NCI-H446 (cell line): Measurements from ENCODE around the gene DEFB125.
"Not testable (repeated sequence)": the region's sequence is repeated elsewhere in the genome, so short reads cannot be mapped to it uniquely, and the experiment has no call there.

Source experiments
- DNase-seq, 2 experiments: peaks; one replicate each; lab custom pipeline; 2025; lab: John Stamatoyannopoulos, UW

DEFB125 gene, protein sequence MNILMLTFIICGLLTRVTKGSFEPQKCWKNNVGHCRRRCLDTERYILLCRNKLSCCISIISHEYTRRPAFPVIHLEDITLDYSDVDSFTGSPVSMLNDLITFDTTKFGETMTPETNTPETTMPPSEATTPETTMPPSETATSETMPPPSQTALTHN

DNA sequence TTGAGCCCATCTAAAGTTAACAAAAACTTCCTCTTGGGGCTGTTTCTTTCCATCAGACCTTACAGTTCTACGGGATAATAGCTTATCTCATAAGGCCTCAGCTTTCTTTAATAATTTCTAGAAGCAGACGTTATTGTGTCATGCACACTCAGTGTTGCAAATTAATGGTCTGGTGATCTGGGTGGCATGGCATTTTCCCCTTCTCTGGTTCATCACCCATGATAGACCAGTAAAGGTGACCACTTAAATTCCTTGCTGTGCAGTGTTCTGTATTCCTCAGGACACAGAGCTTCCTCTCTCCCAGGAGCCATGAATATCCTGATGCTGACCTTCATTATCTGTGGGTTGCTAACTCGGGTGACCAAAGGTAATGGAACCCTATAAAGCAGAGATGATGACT, at the start of gene DEFB125:
Gene DEFB125, plus strand, starts transcription at position 272 of the 400 bp plus-strand sequence. Its CDS starts 38 bp downstream, at position 310.
- DNase-seq, result no peak

- no peak for DNase-seq
Observed at GRCh38 chr20:60035-60918, 27.2 kb upstream of the DEFB125 start.

DNA sequence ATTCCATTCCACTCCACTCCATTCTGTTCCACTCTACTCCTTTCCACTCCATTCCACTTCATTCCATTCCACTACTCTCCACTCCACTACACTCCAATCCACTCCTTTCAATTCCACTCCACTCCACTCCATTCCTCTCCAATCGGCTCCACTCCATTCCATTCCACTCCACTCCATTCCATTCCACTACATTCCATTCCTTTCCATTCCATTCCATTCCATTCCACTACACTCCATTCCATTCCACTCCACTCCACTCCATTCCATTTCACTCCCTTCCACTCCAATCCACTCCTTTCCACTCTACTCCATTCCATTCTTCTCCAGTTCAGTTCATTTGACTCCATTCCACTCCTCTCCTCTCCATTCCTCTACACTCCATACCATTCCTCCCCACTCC, 26.2 kb upstream of the DEFB125 start:
- no peak for DNase-seq

- no peak for DNase-seq
Observed at GRCh38 chr20:61757-62156, 25.7 kb upstream of the DEFB125 start.

- DNase-seq, result no peak
Observed at GRCh38 chr20:62487-62886, 25.0 kb upstream of the DEFB125 start.

DNA sequence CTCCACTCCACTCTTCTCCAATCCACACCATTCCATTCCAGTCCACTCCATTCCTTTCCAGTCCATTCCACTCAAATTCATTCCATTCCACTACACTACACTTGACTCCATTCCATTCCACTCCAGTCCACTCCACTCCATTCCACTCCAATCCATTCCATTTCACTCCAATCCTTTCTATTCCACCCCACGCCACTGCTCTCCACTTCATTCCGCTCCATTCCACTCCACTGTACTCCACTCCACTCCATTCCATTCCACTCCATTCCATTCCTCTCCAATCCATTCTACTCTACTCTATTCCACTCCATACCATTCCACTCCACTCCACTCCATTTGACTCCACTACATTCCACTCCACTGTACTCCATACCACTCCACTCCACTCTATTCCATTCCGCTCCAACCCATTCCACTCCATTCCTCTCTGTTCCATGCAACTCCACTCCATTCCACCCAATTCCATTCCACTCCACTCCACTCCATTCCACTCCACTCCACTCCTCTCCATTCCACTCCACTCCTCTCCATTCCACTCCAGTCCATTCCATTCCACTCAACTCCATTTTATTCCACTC, 23.4 kb upstream of the DEFB125 start:
- no peak for DNase-seq

DNA sequence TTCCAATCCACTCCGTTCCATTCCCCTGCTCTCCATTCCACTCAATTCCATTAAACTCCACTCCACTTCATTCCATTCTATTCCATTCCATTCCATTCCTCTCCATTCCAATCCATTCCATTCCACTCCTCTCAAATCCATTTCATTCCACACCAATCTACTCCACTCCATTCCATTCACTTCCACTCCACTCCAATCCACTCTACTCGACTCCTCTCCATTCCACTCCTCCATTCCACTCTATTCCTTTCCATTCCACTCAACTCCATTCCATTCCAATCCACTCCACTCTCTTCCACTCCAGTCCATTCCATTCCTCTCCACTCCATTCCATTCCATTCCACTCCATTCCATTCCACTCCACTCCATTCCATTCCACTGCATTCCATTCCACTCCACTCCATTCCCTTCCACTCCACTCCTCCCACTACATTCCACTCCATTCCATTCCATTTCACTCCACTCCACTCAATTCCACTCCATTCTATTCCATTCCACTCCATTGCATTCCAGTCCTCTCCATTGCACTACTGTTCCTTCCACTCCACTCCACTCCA, 22.6 kb upstream of the DEFB125 start:
- DNase-seq, result no peak

DNA sequence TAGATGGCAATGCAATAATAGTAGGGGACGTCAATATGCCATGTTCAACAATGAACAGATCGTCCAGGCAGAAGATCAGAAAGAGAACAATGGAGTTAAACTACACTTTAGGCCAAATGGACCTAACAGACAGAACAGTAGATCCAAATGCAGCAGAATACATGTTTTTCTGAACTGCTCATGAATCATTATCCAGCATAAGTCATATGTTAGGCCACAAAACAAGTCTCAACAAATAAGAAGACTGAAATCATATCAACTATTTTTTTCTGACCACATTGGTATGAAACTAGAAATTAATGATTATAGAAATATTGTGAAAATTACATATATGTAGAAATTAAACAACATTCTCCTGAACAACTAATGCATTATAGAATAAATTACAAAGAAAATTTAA, 10.2 kb upstream of the DEFB125 start:
- DNase-seq, result no peak

- no peak for DNase-seq
Observed at GRCh38 chr20:78338-78737, 9.1 kb upstream of the DEFB125 start.

DNA sequence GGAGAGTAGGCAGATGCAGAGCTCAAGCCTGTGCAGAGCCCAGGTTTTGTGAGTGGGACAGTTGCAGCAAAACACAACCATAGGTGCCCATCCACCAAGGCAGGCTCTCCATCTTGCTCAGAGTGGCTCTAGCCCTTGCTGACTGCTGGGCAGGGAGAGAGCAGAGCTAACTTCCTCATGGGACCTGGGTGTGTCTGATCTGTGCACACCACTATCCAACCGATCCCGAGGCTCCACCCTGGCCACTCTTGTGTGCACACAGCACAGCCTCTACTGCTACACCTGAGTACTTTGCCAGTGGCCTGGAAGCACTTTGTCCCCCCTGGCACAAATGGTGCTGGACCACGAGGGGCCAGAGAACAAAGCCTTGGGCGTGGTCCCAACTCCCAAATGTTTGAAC, 7.9 kb upstream of the DEFB125 start:
- DNase-seq, result no peak

DNA sequence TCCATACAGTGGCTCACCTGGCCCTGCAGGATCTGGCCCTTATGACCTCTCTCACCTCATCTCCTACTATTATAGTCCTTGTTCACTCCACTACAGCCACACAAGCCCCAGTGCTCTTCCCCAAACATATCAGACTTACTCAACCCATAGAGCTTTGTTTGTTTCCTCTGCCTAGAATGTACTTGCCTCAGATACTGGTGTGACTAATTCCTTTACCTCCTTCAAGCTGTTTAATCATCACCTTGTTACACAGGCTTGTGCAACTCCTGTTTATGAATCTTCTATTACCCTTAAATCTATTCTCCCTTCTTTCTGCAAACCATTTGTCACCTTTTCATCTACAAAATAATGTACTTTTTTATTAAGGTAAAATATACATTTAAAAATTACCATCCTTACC, 3.2 kb downstream of the DEFB125 start:
- no peak for DNase-seq

DNA sequence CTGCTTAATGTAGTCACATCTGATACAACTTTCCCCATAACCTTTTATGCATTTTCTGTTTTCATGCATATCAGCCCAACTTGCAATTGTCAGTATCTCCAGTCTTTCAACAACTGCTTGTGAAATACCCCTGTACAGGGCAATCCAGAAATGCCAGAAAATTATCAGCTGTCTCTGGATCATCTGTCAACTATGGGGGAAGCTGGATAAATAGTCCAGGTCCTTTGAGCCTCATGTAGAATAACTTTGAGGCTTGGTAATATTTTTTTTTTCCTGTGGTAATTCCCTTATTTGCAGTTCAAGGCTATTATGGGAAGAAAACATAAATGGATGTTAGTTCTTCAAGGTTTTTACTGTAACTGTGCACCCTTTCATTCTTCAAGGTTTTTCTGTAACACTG, 6.2 kb downstream of the DEFB125 start:
- no peak for DNase-seq

- DNase-seq, result no peak
Observed at GRCh38 chr20:95215-95614, 7.7 kb downstream of the DEFB125 start.

DNA sequence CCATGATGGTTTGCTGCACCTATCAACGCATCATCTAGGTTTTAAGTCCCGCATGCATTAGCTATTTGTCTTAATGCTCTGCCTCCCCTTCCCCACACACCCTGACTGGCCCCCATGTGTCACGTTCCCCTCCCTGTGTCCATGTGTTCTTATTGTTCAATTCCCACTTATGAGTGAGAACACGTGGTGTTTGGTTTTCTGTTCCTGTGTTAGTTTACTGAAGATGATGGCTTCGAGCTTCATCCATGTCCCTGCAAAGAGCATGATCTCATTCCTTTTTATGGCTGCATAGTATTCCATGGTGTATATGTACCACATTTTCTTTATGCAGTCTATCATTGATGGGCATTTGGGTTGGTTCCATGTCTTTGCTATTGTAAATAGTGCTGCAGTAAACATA, 10.2 kb downstream of the DEFB125 start:
- DNase-seq, result not testable (repeated sequence)

- DNase-seq, result no peak
Observed at GRCh38 chr20:101975-102374, 14.5 kb downstream of the DEFB125 start.

- no peak for DNase-seq
Observed at GRCh38 chr20:103456-103855, 16.0 kb downstream of the DEFB125 start.

DNA sequence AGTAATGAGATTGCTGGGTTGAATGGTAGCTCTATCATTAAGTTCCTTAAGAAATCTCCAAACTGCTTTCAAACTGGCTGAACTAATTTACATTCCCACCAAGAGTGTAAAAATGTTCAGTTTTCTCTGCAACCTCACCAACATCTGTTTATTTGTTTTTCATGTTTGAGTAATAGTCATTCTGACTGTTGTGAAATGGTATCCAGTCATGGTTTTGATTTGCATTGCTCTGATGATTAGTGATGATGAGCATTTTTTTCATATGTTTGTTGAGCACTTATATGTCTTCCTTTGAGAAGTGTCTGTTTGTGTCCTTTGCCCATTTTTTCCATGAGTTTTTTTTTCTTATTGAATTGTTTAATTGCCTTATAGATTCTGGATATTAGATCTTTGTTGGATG, 24.9 kb downstream of the DEFB125 start:
- DNase-seq, result no peak

DNA sequence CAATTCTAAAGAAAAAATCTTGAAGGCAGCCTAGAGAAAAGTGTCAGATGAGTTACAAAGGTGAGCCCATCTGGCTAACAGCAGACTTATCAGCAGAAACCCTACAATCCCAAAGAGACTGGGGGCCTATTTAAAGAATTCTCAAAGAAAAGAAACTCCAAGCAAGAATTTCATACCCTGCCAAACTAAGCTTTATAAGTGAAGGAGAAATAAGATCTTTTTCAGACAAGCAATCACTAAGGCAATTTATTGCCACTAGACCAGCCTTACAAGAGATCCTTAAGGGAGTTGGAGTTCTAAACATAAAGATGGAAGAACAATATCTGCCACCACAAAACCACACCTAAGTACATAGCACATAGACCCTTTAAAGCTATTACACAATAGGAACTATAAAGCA, 30.0 kb downstream of the DEFB125 start:
- no peak for DNase-seq

DNA sequence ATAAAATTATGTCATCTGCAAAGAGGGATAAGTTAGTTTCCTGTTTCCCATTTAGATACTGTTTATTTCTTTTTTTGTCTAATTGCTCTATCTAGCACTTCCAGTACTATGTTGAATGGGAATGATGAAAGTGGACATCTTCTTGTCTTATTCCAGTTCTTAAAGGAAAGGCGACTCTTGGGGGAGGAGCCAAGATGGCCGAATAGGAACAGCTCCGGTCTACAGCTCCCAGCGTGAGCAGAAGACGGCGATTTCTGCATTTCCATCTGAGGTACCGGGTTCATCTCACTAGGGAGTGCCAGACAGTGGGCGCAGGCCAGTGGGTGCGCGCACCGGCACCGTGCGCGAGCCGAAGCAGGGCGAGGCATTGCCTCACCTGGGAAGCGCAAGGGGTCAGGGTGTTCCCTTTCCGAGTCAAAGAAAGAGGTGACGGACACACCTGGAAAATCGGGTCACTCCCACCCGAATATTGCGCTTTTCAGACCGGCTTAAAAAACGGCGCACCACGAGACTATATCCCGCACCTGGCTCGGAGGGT, 42.4 kb downstream of the DEFB125 start:
- not testable (repeated sequence) for DNase-seq

DNA sequence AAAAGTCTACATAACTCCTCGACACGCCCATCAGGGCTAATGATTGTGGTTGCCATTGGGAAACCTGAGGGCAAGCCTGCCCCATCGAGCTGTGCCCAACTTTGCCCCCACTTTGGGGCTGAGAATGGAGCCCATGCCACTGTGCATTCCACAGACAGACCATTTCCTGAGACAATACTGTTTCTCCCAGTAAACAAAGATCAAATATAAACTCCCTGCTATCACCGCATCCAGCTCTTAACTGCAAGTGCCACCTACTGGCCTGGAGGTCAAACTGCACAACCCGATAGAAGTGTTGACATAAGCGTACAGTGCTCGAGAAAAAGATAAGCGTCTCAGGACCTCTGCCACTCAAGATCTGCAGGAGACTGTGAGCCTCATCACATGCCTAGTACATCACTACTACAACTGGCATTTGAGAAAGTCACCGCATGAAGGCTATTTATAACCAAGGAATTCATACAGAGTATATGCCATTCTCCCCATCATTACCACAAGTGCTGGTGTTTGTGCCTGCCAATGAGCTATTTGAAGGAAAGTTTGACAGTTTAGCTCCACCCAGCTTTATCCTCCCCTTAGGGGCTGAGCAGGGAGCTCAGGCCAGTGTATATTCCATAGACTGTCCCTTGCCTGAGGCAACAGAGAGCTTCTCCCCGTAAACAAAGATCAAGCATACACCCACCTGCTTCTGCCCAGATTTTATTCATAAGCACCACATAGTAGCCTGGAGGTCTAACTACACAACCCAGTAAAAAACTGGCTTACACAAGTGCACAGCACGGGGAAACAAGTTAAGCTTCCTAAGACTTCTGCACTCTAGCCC, 50.4 kb downstream of the DEFB125 start:
- DNase-seq, result peak; percentile 1 to 24

GRCh38 chr20:142290-142689, 54.8 kb downstream of the DEFB125 start, which contains the start of gene DEFB126:
DEFB126 (plus strand) TSS chr20:142590; CDS start chr20:142629, 39 bp downstream.
- no peak for DNase-seq

- no peak for DNase-seq
Observed at GRCh38 chr20:145877-146276, 58.4 kb downstream of the DEFB125 start.
